Parathyroid adenoma (tissue), 2 donors: ENCODE data around the gene FOXA1.

ENCODE experiments used
- H2AFZ ChIP-seq: fragments of 300-600 bp; sonication (generic); one replicate; pipeline ENCODE4 v1.7.0; 2017; ENCODE audit warnings: antibody characterized with exemption, mild to moderate bottlenecking
- H3K27ac ChIP-seq: fragments of 300-600 bp; sonication (generic); one replicate; pipeline ENCODE4 v1.7.0; 2017
- H3K27me3 ChIP-seq: fragments of 300-600 bp; sonication (generic); one replicate; pipeline ENCODE4 v1.7.0; 2017; ENCODE audit warnings: low read length; ENCODE audit not compliant: control insufficient read depth, insufficient read depth
- H3K36me3 ChIP-seq: fragments of 300-600 bp; sonication (generic); one replicate; pipeline ENCODE4 v1.7.0; 2017; ENCODE audit warnings: low read length; ENCODE audit not compliant: control insufficient read depth, insufficient read depth
- H3K4me1 ChIP-seq: fragments of 300-600 bp; sonication (generic); one replicate; pipeline ENCODE4 v1.7.0; 2017; ENCODE audit warnings: control low read depth
- H3K4me2 ChIP-seq: fragments of 300-600 bp; sonication (generic); one replicate; pipeline ENCODE4 v1.7.0; 2017; ENCODE audit warnings: low read length
- H3K4me3 ChIP-seq: fragments of 300-600 bp; sonication (generic); one replicate; pipeline ENCODE4 v1.7.0; 2017; ENCODE audit warnings: low read depth, low read length
- H3K79me2 ChIP-seq: fragments of 300-600 bp; sonication (generic); one replicate; pipeline ENCODE4 v1.7.0; 2017; ENCODE audit warnings: control low read depth
- H3K9ac ChIP-seq: fragments of 300-600 bp; sonication (generic); one replicate; pipeline ENCODE4 v1.7.0; 2017; ENCODE audit warnings: mild to moderate bottlenecking
- H3K9me3 ChIP-seq: fragments of 300-600 bp; sonication (generic); one replicate; pipeline ENCODE4 v1.7.0; 2017; ENCODE audit warnings: low read length; ENCODE audit not compliant: control insufficient read depth
- CTCF ChIP-seq: fragments of 300-600 bp; sonication (generic); IDR thresholded peaks from one replicate; pipeline ENCODE4 v1.7.0; 2017; ENCODE audit warnings: antibody characterized with exemption, mild to moderate bottlenecking
- donor health status: primary hyperparathyroidism.

FOXA1 gene

GRCh38 chr14:37608649-37609048 lies 13.6 kb upstream of the FOXA1 start:
- H3K36me3 ChIP-seq = no peaks in the 10 kb centered on the region
- H3K79me2 ChIP-seq = no peaks in the 10 kb centered on the region
- no peak overlapping the region for H3K4me2 ChIP-seq
- no peak overlapping the region for H3K4me3 ChIP-seq
- no peak for TF ChIP-seq CTCF
- peaks cover 3% of the 10 kb centered on the region for H3K27me3 ChIP-seq
- no peaks in the 10 kb centered on the region for H3K9me3 ChIP-seq
- no peak overlapping the region for H3K9ac ChIP-seq
- H3K4me1 ChIP-seq = no peaks in the 10 kb centered on the region
- H3K27ac ChIP-seq = no peak overlapping the region
- no peak overlapping the region for H2AFZ ChIP-seq

- H3K9me3 ChIP-seq = no peaks in the 10 kb centered on the region
- no peak overlapping the region for H3K27ac ChIP-seq
- H3K4me3 ChIP-seq = no peak overlapping the region
- no peak overlapping the region for H3K9ac ChIP-seq
- no peak overlapping the region for H2AFZ ChIP-seq
- peaks cover 9% of the 10 kb centered on the region for H3K27me3 ChIP-seq
- H3K4me2 ChIP-seq = no peak overlapping the region
- H3K4me1 ChIP-seq = no peaks in the 10 kb centered on the region
- H3K79me2 ChIP-seq = no peaks in the 10 kb centered on the region
- no peak for TF ChIP-seq CTCF
- H3K36me3 ChIP-seq = no peaks in the 10 kb centered on the region
Measured at GRCh38 chr14:37606678-37607077, 11.6 kb upstream of the FOXA1 start.

- H3K9ac ChIP-seq = no peak overlapping the region
Measured at GRCh38 chr14:37603688-37604251, 8.7 kb upstream of the FOXA1 start.

GRCh38 chr14:37602605-37603453 lies 7.8 kb upstream of the FOXA1 start:
- no peaks in the 10 kb centered on the region for H3K9me3 ChIP-seq
- TF ChIP-seq CTCF = no peak
- H3K27me3 ChIP-seq = peaks cover 33% of the 10 kb centered on the region
- no peak overlapping the region for H3K27ac ChIP-seq
- H3K4me2 ChIP-seq = no peak overlapping the region
- H3K9ac ChIP-seq = no peak overlapping the region
- H3K79me2 ChIP-seq = no peaks in the 10 kb centered on the region
- H2AFZ ChIP-seq = no peak overlapping the region
- no peaks in the 10 kb centered on the region for H3K4me1 ChIP-seq
- H3K4me3 ChIP-seq = no peak overlapping the region
- H3K36me3 ChIP-seq = no peaks in the 10 kb centered on the region

More at GRCh38 chr14:37603688-37604251, 8.7 kb upstream of the FOXA1 start:
- Histone ChIP-seq H3K79me2 (no peaks in the 10 kb centered on the region), H3K36me3 (no peaks in the 10 kb centered on the region), H3K4me2 (no peak overlapping the region), H3K4me1 (no peaks in the 10 kb centered on the region), H3K4me3 (no peak overlapping the region), H3K27ac (no peak overlapping the region), H3K27me3 (peaks cover 24% of the 10 kb centered on the region), H2AFZ (no peak overlapping the region), H3K9me3 (no peaks in the 10 kb centered on the region)
- TF ChIP-seq CTCF = no peak

GRCh38 chr14:37601865-37602264 lies 6.8 kb upstream of the FOXA1 start:
- Histone ChIP-seq H3K4me3 (no peak overlapping the region), H3K27me3 (peaks cover 37% of the 10 kb centered on the region), H3K9ac (no peak overlapping the region), H3K4me2 (no peak overlapping the region), H3K9me3 (no peaks in the 10 kb centered on the region), H3K27ac (no peak overlapping the region), H3K36me3 (no peaks in the 10 kb centered on the region), H2AFZ (no peak overlapping the region), H3K79me2 (no peaks in the 10 kb centered on the region), H3K4me1 (no peaks in the 10 kb centered on the region)
- no peak for TF ChIP-seq CTCF
